ENCODE results near the gene DEFB128.
A peak's percentile ranks its signal among the peaks of the same experiment; 100 is the strongest.
"Not testable (repeated sequence)": the region's sequence is repeated elsewhere in the genome, so short reads cannot be mapped to it uniquely, and the experiment has no call there.

Gene DEFB128

DNA sequence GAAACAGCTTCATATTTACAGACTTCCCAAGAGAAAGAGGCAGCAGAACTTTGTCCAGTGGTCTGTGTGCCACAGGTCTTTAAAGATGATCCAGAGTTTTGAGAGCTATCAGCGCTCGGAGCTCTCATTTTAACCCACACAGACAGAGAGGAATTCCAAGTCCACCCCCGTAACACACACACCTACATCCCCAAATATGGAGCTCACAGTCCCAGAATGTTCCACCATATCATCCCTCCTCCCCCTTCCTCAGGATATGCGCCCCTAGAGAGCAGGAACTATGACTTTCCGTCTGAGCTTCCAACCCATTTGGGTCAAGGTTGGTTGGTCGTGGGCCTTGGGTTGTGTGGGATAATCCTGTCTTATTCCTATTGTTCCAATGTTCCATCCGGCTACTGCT lies at the start of gene DEFB128:
Gene DEFB128, minus strand, starts transcription at position 101 of the 400 bp plus-strand sequence. Its CDS starts 88 bp downstream, at position 13.
- no peak for DNase-seq

DNA sequence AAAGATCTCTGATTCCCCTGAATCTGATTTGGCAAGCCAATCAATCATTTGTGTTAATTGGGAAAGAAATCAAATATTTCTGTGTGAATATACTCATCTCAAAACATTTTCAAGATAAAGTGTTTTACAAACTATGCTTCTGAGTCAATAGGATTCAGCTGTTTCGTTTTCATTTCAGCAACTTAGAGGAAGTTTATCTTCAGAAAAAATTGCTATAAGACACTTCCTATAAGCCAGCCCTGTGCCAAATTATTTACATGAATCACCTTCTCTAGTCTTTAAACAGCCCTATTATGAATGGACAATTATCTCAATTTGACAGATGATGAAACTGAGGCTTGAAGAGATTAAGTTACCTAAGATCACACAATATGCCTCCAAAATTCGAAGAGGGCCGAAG lies 48.4 kb upstream of the DEFB128 start:
- DNase-seq: peak; percentile 51

- peak; percentile 47 for DNase-seq
Measured at GRCh38 chr20:237489-237888, 48.0 kb upstream of the DEFB128 start.

DNA sequence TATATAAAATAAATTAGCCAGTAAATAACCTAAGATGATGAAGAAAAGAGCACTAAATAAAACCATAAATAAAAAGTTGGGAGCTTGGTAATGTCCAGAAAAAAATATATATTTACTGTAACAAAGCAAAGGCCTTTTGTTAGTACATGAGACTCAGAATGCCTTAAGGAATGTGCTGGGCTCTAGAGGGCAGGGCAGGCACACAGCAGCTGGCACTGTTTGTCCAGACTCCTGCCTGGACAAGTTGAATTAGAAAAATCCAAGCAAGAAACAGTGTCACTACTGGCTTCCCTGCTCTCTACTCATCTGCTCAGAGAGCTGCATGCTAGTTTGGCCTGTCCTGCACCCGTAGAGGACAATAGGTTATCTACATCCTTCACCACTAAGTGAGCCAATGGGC lies 46.4 kb upstream of the DEFB128 start:
- DNase-seq: no peak

DNA sequence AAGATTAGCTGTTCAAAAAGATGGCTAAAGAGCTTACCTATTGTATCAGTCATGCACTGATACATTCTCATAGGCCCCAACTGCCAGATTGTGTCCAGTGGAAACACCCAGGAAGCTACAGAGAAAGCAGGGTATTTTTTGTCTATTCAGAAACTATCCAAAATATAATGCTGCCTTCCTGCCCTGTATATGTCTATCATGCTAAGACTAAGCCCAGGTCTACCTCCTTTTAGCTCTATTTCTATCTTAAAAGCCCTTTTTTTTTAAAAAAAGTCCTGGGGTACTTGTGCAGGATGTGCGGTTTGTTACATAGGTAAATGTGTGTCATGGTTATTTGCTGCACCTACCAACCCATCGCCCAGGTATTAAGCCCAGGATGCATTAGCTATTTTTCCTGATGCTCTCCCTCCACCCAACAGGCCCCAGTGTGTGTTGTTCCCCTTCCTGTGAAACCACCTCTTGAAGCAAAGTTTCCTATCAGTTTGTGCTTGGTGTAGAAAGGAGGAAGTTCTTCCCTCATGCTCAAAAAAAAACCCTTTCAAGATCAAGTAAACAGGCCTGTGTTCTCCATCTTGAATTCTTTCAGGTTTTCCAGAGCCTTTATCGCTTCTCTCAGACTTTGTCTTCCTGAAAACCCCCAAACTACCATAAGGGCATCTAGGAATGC lies 38.1 kb upstream of the DEFB128 start:
- no peak for DNase-seq

DNA sequence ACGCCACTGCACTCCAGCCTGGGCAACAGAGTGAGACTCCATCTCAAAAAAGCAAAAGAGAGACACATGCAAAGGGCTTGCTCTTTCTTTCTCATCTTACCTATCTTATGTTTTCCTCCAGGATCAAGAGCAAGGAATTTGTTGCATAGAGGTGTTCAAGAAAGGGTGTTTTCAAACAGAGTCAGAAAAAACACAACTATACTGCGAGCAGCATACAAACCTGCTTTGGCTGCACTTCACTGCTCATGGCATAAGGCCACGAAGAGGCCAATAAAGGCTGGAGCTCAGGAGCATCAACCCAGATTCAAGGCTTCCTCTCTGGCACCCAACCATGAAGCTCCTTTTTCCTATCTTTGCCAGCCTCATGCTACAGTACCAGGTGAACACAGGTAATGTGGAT lies 37.4 kb upstream of the DEFB128 start, which contains the start of gene DEFB129:
Gene DEFB129, plus strand, starts transcription at position 301 of the 400 bp plus-strand sequence. Its CDS starts 31 bp downstream, at position 332.
- DNase-seq: no peak

- not testable (repeated sequence) for DNase-seq
Measured at GRCh38 chr20:225879-226278, 36.4 kb upstream of the DEFB128 start.

GRCh38 chr20:221258-221830 lies 31.8 kb upstream of the DEFB128 start:
- no peak for DNase-seq

DNA sequence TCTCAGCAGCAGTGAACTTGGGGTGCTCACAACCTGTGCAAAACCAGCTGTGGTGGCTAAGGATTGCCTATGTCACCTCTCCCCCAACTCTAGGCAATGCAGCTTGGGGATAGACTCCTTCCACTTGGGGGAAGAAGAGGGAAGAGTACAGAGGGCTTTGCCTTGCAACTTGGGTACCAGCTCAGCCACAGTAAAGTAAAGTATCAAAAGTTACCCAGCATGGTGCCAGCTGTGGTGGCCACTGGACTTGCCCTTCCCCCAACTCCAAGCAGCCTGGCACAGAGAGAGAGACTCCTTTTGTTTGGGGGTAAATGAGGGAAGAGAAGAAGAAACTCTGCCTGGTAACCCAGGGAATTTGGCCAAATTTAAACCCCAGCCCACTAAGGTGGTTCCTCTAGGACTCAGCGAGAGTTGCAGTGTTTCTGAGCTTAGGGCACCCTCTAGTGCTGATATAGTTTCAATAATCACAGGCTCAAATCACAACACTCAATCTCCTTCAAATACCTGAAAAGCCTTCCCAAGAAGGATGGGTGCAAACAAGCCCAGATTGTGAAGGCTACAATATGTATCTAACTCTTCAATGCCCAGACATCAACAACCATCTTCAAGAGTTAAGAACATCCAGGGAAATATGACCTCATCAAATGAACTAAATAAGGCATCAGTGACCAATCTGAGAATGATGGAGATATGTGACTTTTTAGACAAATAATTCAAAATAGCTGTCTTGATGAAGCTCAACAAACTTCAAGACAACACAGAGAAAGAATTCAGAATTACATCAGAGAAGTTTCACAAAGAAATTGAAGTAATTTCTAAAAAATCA lies 30.0 kb upstream of the DEFB128 start:
- peak; percentile 4 for DNase-seq

GRCh38 chr20:217266-217665 lies 27.8 kb upstream of the DEFB128 start:
- DNase-seq: no peak

DNA sequence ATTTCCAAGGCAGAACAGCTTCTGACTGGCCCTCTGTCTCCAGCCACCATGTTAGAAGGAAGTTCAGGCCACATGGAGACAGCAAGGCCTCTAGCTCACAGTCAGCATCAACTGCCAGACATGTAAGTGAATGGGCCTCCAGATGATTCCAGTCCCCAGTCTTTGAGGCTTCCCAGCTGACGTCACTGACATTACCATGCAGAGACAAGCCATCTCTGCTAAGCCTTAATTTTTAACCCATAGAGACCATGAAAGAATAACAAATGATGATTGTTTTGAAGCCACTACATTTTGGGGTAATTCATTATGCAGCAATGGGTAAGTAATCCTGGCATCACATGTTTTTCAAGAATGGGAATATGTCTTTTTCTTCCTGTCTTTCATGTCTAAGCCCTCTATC lies 26.3 kb upstream of the DEFB128 start:
- no peak for DNase-seq

DNA sequence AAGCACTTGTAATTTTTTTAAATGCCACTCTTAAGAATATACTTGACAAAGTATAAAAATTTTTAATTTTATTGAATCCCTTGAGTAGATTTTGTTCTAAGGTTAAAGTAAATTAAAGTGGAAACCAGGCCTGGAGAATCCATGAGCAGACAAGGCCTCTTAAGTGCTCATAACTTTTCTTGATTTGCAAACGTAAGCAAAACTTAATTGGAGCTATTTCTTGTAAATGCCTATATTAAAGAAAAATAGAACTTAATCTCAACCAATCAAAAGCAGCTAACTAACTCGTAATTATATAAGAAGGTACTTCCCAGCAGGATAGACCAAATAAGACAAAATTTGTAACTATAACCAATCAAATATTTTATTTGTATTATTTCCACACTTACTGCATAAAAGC lies 24.9 kb upstream of the DEFB128 start:
- DNase-seq: no peak

DNA sequence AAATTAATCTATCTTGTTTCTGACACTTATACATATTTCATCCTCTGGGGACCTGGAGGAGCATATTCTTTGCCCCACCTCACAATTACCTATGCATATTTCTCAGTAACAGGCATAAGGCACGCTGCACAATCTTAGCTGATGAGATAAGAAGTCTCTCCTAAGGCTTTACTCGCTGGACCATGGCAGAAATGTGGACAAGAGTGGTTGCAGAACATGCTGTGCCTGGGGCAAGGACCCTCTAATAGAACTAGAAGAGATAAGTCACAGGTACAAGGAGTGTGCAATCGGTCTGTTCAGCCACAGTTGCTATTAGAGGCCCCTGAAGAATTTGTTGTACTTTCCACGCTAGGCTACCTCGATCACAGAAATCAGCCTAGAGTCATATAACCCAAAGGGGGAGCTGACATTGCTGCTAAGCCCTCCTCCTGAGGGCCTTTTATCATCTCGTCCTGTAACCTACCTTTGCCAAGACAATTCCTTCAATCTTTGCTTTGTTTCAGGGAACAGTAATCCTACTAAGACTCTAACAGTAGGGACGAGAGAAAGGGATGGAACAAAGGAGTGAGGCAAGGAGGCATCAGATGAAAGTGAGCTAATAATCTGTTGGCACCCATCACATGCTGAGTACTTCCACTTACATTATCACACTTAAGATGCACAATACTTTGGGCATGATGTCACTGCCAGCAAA lies 21.4 kb upstream of the DEFB128 start:
- no peak for DNase-seq

GRCh38 chr20:208942-209566 lies 19.5 kb upstream of the DEFB128 start:
- peak; percentile 64 for DNase-seq

GRCh38 chr20:203630-204029 lies 14.1 kb upstream of the DEFB128 start:
- not testable (repeated sequence) for DNase-seq

DNA sequence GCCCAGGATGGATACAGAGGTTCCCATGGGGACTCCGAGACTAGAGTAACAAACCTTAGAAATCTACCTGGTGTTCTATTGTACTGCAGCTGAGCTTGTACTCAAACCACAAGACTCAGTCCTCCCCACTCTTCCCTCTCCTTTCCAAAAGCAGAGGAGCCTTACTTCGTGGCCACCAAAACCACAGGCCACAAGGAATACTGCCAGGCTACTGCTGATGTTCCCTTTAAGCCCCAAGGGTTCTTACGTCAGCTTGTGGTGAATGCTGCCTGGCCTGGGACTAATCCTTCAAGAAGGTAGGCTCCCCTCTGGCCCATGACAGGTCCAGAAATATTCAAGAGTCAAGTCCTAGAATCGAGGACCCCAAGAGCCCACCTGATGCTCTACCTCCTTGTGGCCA lies 10.5 kb upstream of the DEFB128 start:
- DNase-seq: no peak

DNA sequence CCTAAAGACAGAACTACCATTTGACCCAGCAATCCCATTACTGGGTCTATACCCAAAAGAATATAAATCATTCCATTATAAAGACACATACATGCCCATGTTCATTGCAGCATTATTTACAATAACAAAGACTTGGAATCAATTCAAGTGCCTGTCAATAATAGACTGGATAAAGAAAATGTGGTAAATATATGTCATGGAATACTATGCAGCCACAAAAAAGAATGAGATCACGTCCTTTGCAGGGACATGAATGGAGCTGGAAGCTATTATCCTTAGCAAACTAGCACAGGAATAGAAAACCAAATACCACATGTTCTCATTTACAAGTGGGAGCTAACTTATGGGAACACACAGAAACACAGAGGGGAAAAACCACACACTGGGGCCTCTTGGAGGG lies 8.7 kb upstream of the DEFB128 start:
- no peak for DNase-seq

GRCh38 chr20:187733-188132 lies 1.8 kb downstream of the DEFB128 start:
- no peak for DNase-seq

GRCh38 chr20:184288-184687 lies 5.2 kb downstream of the DEFB128 start:
- no peak for DNase-seq

GRCh38 chr20:168876-169275 lies 20.6 kb downstream of the DEFB128 start:
- DNase-seq: no peak

GRCh38 chr20:164618-165017 lies 24.9 kb downstream of the DEFB128 start:
- DNase-seq: no peak

GRCh38 chr20:157154-157553 lies 32.4 kb downstream of the DEFB128 start, which contains the start of gene DEFB127:
DEFB127 (plus strand) TSS chr20:157454; CDS start chr20:157545, 91 bp downstream.
- DNase-seq: no peak

DNA sequence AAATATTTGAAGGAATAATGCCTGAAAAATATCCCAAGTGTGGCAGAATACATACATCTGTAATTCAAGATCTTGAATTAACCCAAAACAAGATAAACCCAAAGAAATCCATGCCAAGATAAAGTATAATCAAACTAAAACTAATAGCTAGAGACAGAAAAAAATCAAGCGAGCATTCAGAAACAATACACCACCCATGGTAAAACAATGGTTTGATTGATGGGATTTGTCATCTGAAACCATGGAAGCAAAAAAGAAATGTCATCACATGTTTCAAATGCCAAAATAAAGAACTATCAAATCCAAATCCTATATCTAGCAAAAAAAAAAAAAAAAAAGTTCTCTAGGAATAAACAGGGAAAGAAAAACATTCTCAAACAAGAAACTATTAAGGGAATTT lies 37.4 kb downstream of the DEFB128 start:
- DNase-seq: no peak

All from activated CD4-positive, alpha-beta T cell treated with anti-CD3 and anti-CD28 coated beads, Interleukin-2, Interleukin-6, amounts not matched to agents 100 ng/mL and 50 ng/mL, durations not matched to agents 16 hours and 8 hours (primary cell).